Activated effector memory CD4-positive, alpha-beta T cell treated with Interleukin-2 at 50 U/mL for 16 hours (primary cell): ENCODE measurements around the gene ZIC2.

Source experiments
- DNase-seq: peaks from one replicate; pipeline ENCODE4 v3.0.0-alpha.2; 2020

ZIC2 gene

GRCh38 chr13:99975626-99976025 is 6.0 kb upstream of the ZIC2 start:
- DNase-seq: no peak

- no peak for DNase-seq
Measured at GRCh38 chr13:99976575-99976974, 5.0 kb upstream of the ZIC2 start.

- DNase-seq: no peak
Measured at GRCh38 chr13:99977334-99977911, 4.2 kb upstream of the ZIC2 start.

- no peak for DNase-seq
Measured at GRCh38 chr13:99977912-99978798, 3.4 kb upstream of the ZIC2 start.

GRCh38 chr13:99978799-99979452 is 2.7 kb upstream of the ZIC2 start:
- no peak for DNase-seq

GRCh38 chr13:99979453-99980200 is 2.0 kb upstream of the ZIC2 start:
- no peak for DNase-seq

- DNase-seq: no peak
Measured at GRCh38 chr13:99980201-99980823, 1.3 kb upstream of the ZIC2 start.

GRCh38 chr13:99980824-99981734 is 505 bp upstream of the ZIC2 start:
- DNase-seq: no peak

GRCh38 chr13:99982036-99982730 is 599 bp downstream of the ZIC2 start:
- DNase-seq: no peak

GRCh38 chr13:99982731-99983498 is 1.3 kb downstream of the ZIC2 start:
- DNase-seq: no peak

- DNase-seq: no peak
Measured at GRCh38 chr13:99983499-99984401, 2.2 kb downstream of the ZIC2 start.

- no peak for DNase-seq
Measured at GRCh38 chr13:99984461-99985240, 3.1 kb downstream of the ZIC2 start.

GRCh38 chr13:99985241-99985874 is 3.8 kb downstream of the ZIC2 start:
- DNase-seq: no peak

- no peak for DNase-seq
Measured at GRCh38 chr13:99985886-99986527, 4.4 kb downstream of the ZIC2 start.

GRCh38 chr13:99986741-99987140 is 5.2 kb downstream of the ZIC2 start:
- no peak for DNase-seq

- no peak for DNase-seq
Measured at GRCh38 chr13:99987154-99988019, 5.8 kb downstream of the ZIC2 start.
